Central memory CD8-positive, alpha-beta T cell (primary cell): ENCODE results near the gene PDCD1.
A peak's percentile ranks its signal among the peaks of the same experiment; 100 is the strongest.
"Not testable (repeated sequence)": the region's sequence is repeated elsewhere in the genome, so short reads cannot be mapped to it uniquely, and the experiment has no call there.

Experiments used
- ATAC-seq: fragments of 150-1000 bp; cut with Tn5 transposase; replicated peaks from 2 replicates; pipeline ENCODE4 v1.10.0; 2022; ENCODE audit warnings: mild to moderate bottlenecking, moderate FRiP score, moderate number of reproducible peaks; ENCODE audit not compliant: poor library complexity, severe bottlenecking; ENCODE audit errors: extremely low read depth
- DNase-seq, 2 donors: peaks; one replicate each; pipeline ENCODE4 v3.0.0; 2021; ENCODE audit warnings: low spot score in 2 of 2
- H3K27ac Mint-ChIP-seq: one replicate; pipeline ENCODE4 v1.8.0; 2022; ENCODE audit warnings: low read depth, mild to moderate bottlenecking, moderate library complexity, mixed read lengths
- H3K27me3 Mint-ChIP-seq: one replicate; pipeline ENCODE4 v1.8.0; 2022; ENCODE audit warnings: mixed read lengths
- H3K36me3 Mint-ChIP-seq: one replicate; pipeline ENCODE4 v1.8.0; 2022; ENCODE audit warnings: mild to moderate bottlenecking, moderate library complexity, mixed read lengths; ENCODE audit not compliant: insufficient read depth
- H3K4me1 Mint-ChIP-seq: one replicate; pipeline ENCODE4 v1.8.0; 2022; ENCODE audit warnings: mixed read lengths
- H3K4me3 Mint-ChIP-seq: one replicate; pipeline ENCODE4 v1.8.0; 2022; ENCODE audit warnings: mild to moderate bottlenecking, moderate library complexity, mixed read lengths
- H3K9me3 Mint-ChIP-seq: one replicate; pipeline ENCODE4 v1.8.0; 2022; ENCODE audit warnings: mixed read lengths

The PDCD1 gene

GRCh38 chr2:241810307-241811200, 48.1 kb downstream of the PDCD1 start:
- peaks cover 2% of the 10 kb centered on the region for H3K36me3 Mint-ChIP-seq
- ATAC-seq = no peak
- H3K27ac Mint-ChIP-seq = no peak overlapping the region
- H3K4me1 Mint-ChIP-seq = no peaks in the 10 kb centered on the region
- no peaks in the 10 kb centered on the region for H3K9me3 Mint-ChIP-seq
- DNase-seq = no peak
- H3K27me3 Mint-ChIP-seq = no peaks in the 10 kb centered on the region
- no peak overlapping the region for H3K4me3 Mint-ChIP-seq

GRCh38 chr2:241809383-241810306, 49.0 kb downstream of the PDCD1 start:
- Mint-ChIP-seq H3K27me3 (no peaks in the 10 kb centered on the region), H3K4me1 (no peaks in the 10 kb centered on the region), H3K27ac (no peak overlapping the region), H3K36me3 (peaks cover 2% of the 10 kb centered on the region), H3K9me3 (no peaks in the 10 kb centered on the region), H3K4me3 (no peak overlapping the region)
- no peak for DNase-seq
- no peak for ATAC-seq

DNA sequence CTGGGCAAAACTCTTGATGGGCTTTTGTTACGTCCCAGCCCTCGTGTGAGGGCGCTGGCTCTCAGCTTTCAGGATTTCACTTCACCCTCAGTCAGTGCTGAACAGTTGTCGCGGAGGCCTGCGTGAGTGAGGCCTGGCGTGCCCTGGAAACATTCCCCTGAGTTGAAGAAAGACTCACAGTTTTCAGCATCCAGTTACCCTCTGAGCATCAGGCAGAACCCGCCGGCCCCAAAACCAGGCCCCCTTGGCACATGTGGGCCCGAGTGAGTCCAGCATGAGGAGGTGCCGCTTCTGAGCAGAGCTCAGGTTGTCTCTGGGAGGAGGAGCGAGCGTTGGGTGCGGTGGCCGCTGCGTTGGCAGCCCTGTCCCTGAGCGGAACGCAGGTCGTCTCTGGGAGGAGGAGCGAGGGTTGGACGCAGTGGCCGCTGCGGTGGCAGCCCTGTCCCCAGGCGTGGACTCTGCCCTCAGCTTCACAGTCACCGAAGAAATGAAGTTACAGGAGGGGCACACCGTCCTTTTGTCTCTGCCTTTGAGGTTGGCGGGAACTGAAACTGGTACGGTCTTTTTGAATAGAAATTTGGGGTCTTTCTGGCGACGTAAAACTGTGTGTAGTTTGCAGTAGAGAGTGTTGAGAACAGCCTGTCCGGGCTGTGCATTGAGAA, 49.8 kb downstream of the PDCD1 start, which contains the start of gene NEU4:
TSS of gene NEU4 (plus strand) at position 473 of the 662 bp plus-strand sequence. CDS start 5,292 bp downstream, outside the sequence.
- no peak within 1 kb of the TSS for H3K4me3 Mint-ChIP-seq

GRCh38 chr2:241808051-241808720, 50.5 kb downstream of the PDCD1 start:
- peaks cover 4% of the 10 kb centered on the region for H3K4me1 Mint-ChIP-seq
- H3K9me3 Mint-ChIP-seq = no peaks in the 10 kb centered on the region
- no peak overlapping the region for H3K4me3 Mint-ChIP-seq
- no peaks in the 10 kb centered on the region for H3K27me3 Mint-ChIP-seq
- DNase-seq = no peak
- no peak for ATAC-seq
- no peak overlapping the region for H3K27ac Mint-ChIP-seq
- H3K36me3 Mint-ChIP-seq = peaks cover 1% of the 10 kb centered on the region

More for the DNA sequence above, 49.8 kb downstream of the PDCD1 start, which contains the start of gene NEU4:
- no peaks in the 10 kb centered on the region for H3K27me3 Mint-ChIP-seq
- no peaks in the 10 kb centered on the region for H3K4me1 Mint-ChIP-seq
- DNase-seq = no peak
- H3K27ac Mint-ChIP-seq = peak within 1 kb of the TSS; percentile 68
- no peaks in the 10 kb centered on the region for H3K36me3 Mint-ChIP-seq
- no peak for ATAC-seq
- no peaks in the 10 kb centered on the region for H3K9me3 Mint-ChIP-seq

- not testable (repeated sequence) for H3K27me3 Mint-ChIP-seq, H3K9me3 Mint-ChIP-seq, DNase-seq, H3K4me1 Mint-ChIP-seq, ATAC-seq, H3K4me3 Mint-ChIP-seq, H3K36me3 Mint-ChIP-seq, H3K27ac Mint-ChIP-seq
Observed at GRCh38 chr2:241806217-241806616, 52.5 kb downstream of the PDCD1 start.

GRCh38 chr2:241804326-241805229, 54.1 kb downstream of the PDCD1 start:
- Mint-ChIP-seq H3K36me3 (peaks cover 3% of the 10 kb centered on the region), H3K4me3 (peak overlapping the region; percentile 71), H3K27me3 (no peaks in the 10 kb centered on the region), H3K27ac (peak overlapping the region; percentile 38), H3K9me3 (no peaks in the 10 kb centered on the region), H3K4me1 (peaks cover 6% of the 10 kb centered on the region)
- DNase-seq (no peak), ATAC-seq (no peak)

- peak overlapping the region; percentile 71 for H3K4me3 Mint-ChIP-seq
- no peaks in the 10 kb centered on the region for H3K9me3 Mint-ChIP-seq
- H3K27ac Mint-ChIP-seq = peak overlapping the region; percentile 89
- H3K4me1 Mint-ChIP-seq = peaks cover 6% of the 10 kb centered on the region
- no peaks in the 10 kb centered on the region for H3K27me3 Mint-ChIP-seq
- DNase-seq (peak in 1 of 2 donors; percentile 36), ATAC-seq (peak; percentile 70)
- H3K36me3 Mint-ChIP-seq = peaks cover 3% of the 10 kb centered on the region
Observed at GRCh38 chr2:241803387-241804325, 55.0 kb downstream of the PDCD1 start.

GRCh38 chr2:241802421-241803318, 56.0 kb downstream of the PDCD1 start:
- Mint-ChIP-seq H3K27ac (peak overlapping the region; percentile 89), H3K27me3 (no peaks in the 10 kb centered on the region), H3K36me3 (peaks cover 3% of the 10 kb centered on the region), H3K4me3 (peak overlapping the region; percentile 71), H3K4me1 (peaks cover 6% of the 10 kb centered on the region), H3K9me3 (no peaks in the 10 kb centered on the region)
- DNase-seq (no peak), ATAC-seq (no peak)

- Mint-ChIP-seq H3K9me3 (no peaks in the 10 kb centered on the region), H3K4me3 (peak overlapping the region; percentile 27), H3K27me3 (no peaks in the 10 kb centered on the region), H3K4me1 (peaks cover 6% of the 10 kb centered on the region), H3K36me3 (peaks cover 3% of the 10 kb centered on the region), H3K27ac (no peak overlapping the region)
- DNase-seq (no peak), ATAC-seq (no peak)
Observed at GRCh38 chr2:241801611-241802420, 56.9 kb downstream of the PDCD1 start.
